IMR-90 (cell line): ENCODE data around the gene PUS7L. TPM values are rescaled to one million over a fixed set of nuclear protein-coding genes. Genes with fewer than 3 reads are reported as not detected.

ENCODE experiments used
- ATAC-seq: fragments of 200-7000 bp; cut with Tn5 transposase; 2 replicates; pipeline ENCODE4 v1.9.1; 2020; ENCODE audit warnings: low read depth, mild to moderate bottlenecking, moderate library complexity
- BruUV-seq: library from RNA; stranded (reverse); fragments of 400-500 nt; replicated peaks from 2 replicates; lab custom pipeline; 2021; lab: Mats Ljungman, UMichigan
- CTCF ChIA-PET: fragments of 300-600 bp; formaldehyde crosslinking; extraction: SDS; loops from one replicate; lab custom pipeline; 2021; ENCODE audit warnings: antibody characterized with exemption; lab: Yijun Ruan, JAX
- POLR2A ChIA-PET: fragments of 300-600 bp; sonication (Branson Sonifier 250); formaldehyde crosslinking; loops from one replicate; lab custom pipeline; 2022; ENCODE audit warnings: antibody characterized with exemption; ENCODE audit not compliant: unreplicated experiment; lab: Charles Lee
- DNase-seq: peaks from one replicate; pipeline ENCODE4 v3.0.0; 2013
- H2AFZ ChIP-seq: replicated peaks from 2 replicates; pipeline ENCODE3; 2013; ENCODE audit warnings: low read length, mild to moderate bottlenecking; ENCODE audit not compliant: poor library complexity
- H2AK5ac ChIP-seq: 2 replicates; pipeline ENCODE4 v1.6.1; 2013; ENCODE audit warnings: low read depth, low read length, inconsistent platforms
- H2AK9ac ChIP-seq: replicated peaks from 2 replicates; pipeline ENCODE3; 2013; ENCODE audit warnings: mild to moderate bottlenecking, low read depth, low read length, moderate library complexity; ENCODE audit not compliant: poor library complexity
- H2BK120ac ChIP-seq: 2 replicates; pipeline ENCODE4 v1.6.1; 2013; ENCODE audit warnings: low read depth, low read length, inconsistent platforms
- H2BK15ac ChIP-seq: 3 replicates; pipeline ENCODE4 v1.6.1; 2013; ENCODE audit warnings: low read depth, low read length, inconsistent platforms
- H2BK20ac ChIP-seq: 2 replicates; pipeline ENCODE4 v1.6.1; 2013; ENCODE audit warnings: low read depth, mild to moderate bottlenecking, inconsistent platforms, low read length, moderate library complexity
- H2BK5ac ChIP-seq: 2 replicates; pipeline ENCODE4 v1.6.1; 2013; ENCODE audit warnings: mild to moderate bottlenecking, low read depth, low read length, inconsistent platforms; ENCODE audit not compliant: poor library complexity, severe bottlenecking
- H3K14ac ChIP-seq: replicated peaks from 2 replicates; pipeline ENCODE4 v1.6.1; 2013; ENCODE audit warnings: low read depth, low read length, inconsistent platforms
- H3K18ac ChIP-seq: 2 replicates; pipeline ENCODE4 v1.6.1; 2013; ENCODE audit warnings: low read depth, low read length, control low read depth
- H3K23ac ChIP-seq: 2 replicates; pipeline ENCODE4 v1.6.1; 2013; ENCODE audit warnings: low read depth, low read length, inconsistent platforms
- H3K27ac ChIP-seq: 2 replicates; pipeline ENCODE4 v1.5.1; 2013; ENCODE audit warnings: mild to moderate bottlenecking, control low read depth, low read length; ENCODE audit not compliant: insufficient read depth
- H3K27me3 ChIP-seq: 2 replicates; pipeline ENCODE4 v1.6.1; 2013; ENCODE audit warnings: low read length; ENCODE audit not compliant: control insufficient read depth, insufficient read depth
- H3K36me3 ChIP-seq: 2 replicates; pipeline ENCODE4 v1.6.1; 2013; ENCODE audit warnings: low read length, mixed read lengths; ENCODE audit not compliant: control insufficient read depth, insufficient read depth
- H3K4ac ChIP-seq: 2 replicates; pipeline ENCODE4 v1.6.1; 2013; ENCODE audit warnings: low read depth, low read length, inconsistent platforms
- H3K4me1 ChIP-seq: 2 replicates; pipeline ENCODE4 v1.6.1; 2013; ENCODE audit warnings: low read length, mixed read lengths; ENCODE audit not compliant: control insufficient read depth, insufficient read depth
- H3K4me2 ChIP-seq: 2 replicates; pipeline ENCODE4 v1.6.1; 2013; ENCODE audit warnings: low read depth, mild to moderate bottlenecking, control low read depth, low read length, moderate library complexity
- H3K4me3 ChIP-seq: 2 replicates; pipeline ENCODE4 v1.5.1; 2013; ENCODE audit warnings: low read depth, mild to moderate bottlenecking, control low read depth, low read length, moderate library complexity; ENCODE audit not compliant: insufficient read depth
- H3K56ac ChIP-seq: 2 replicates; pipeline ENCODE4 v1.6.1; 2013; ENCODE audit warnings: low read length, inconsistent platforms; ENCODE audit not compliant: insufficient read depth; ENCODE audit errors: extremely low read depth
- H3K79me1 ChIP-seq, 2 experiments: 2 replicates each; pipeline ENCODE4 v1.6.1; 2013; ENCODE audit warnings: low read length in 2 of 2, inconsistent platforms in 1 of 2, low read depth in 1 of 2
- H3K9ac ChIP-seq: 2 replicates; pipeline ENCODE4 v1.6.1; 2013; ENCODE audit warnings: low read depth, low read length, control low read depth
- H3K9me1 ChIP-seq: 2 replicates; pipeline ENCODE4 v1.6.1; 2013; ENCODE audit warnings: low read length, inconsistent platforms; ENCODE audit not compliant: insufficient read depth
- H3K9me3 ChIP-seq: 2 replicates; pipeline ENCODE4 v1.6.1; 2013; ENCODE audit warnings: low read length; ENCODE audit not compliant: control insufficient read depth, insufficient read depth
- H4K20me1 ChIP-seq: 2 replicates; pipeline ENCODE4 v1.6.1; 2013; ENCODE audit warnings: low read length, inconsistent platforms; ENCODE audit not compliant: insufficient read depth
- H4K5ac ChIP-seq: 2 replicates; pipeline ENCODE4 v1.6.1; 2013; ENCODE audit warnings: mild to moderate bottlenecking, low read depth, low read length, control low read depth
- H4K8ac ChIP-seq, 2 experiments: 2 replicates each; pipeline ENCODE4 v1.6.1; 2013; ENCODE audit warnings: low read depth in 2 of 2, low read length in 2 of 2, control low read depth in 1 of 2, inconsistent platforms in 1 of 2
- H4K91ac ChIP-seq: 2 replicates; pipeline ENCODE4 v1.6.1; 2013; ENCODE audit warnings: low read depth, low read length, inconsistent platforms; ENCODE audit not compliant: insufficient read depth
- FOS ChIP-seq: fragments of 150-350 bp; IDR thresholded peaks from 2 replicates; pipeline ENCODE4 v1.6.1; 2016; ENCODE audit warnings: low read depth, low read length
- MAFK ChIP-seq: IDR thresholded peaks from 2 replicates; pipeline ENCODE4 v1.6.1; 2012; ENCODE audit warnings: low read depth, low read length, improper control_type of control experiment
- MXI1 ChIP-seq: IDR thresholded peaks from 2 replicates; pipeline ENCODE4 v1.6.1; 2012; ENCODE audit warnings: low read depth, mild to moderate bottlenecking, low read length, moderate library complexity, borderline replicate concordance
- NFE2L2 ChIP-seq: fragments of 150-350 bp; IDR thresholded peaks from 2 replicates; pipeline ENCODE4 v1.6.1; 2016; ENCODE audit warnings: low read depth, mild to moderate bottlenecking, low read length
- SMC3 ChIP-seq: fragments of 150-350 bp; IDR thresholded peaks from 2 replicates; pipeline ENCODE4 v1.6.1; 2016; ENCODE audit warnings: low read depth, mild to moderate bottlenecking, antibody characterized with exemption, low read length, moderate library complexity
- WGBS, 2 experiments: methylation state at CpG; one replicate each; pipeline versions ENCODE4 v1.1.5 to v1.1.7; 2013; ENCODE audit warnings: missing lambda C conversion rate in 2 of 2; ENCODE audit not compliant: insufficient read length in 1 of 2; ENCODE audit errors: extremely low coverage in 2 of 2; 5-methylcytosine and 5-hydroxymethylcytosine counted together
- dilution Hi-C: fragments of 300-500 bp; cut with HindIII; formaldehyde crosslinking; loops from one replicate; pipeline ENCODE4 v1.14.3; 2018; ENCODE audit warnings: low sequenced_read_pairs; ENCODE audit not compliant: unreplicated experiment
- in situ Hi-C: fragments of 300-500 bp; cut with MboI; formaldehyde crosslinking; loops from 3 replicates; pipeline ENCODE4 v1.14.3; 2019; ENCODE audit warnings: low sequenced_read_pairs, inconsistent platforms, mixed read lengths
- intact Hi-C: fragments of 100-400 bp; cut with micrococcal nuclease; formaldehyde crosslinking; loops from 2 replicates; pipeline ENCODE4 v1.10.0; 2022
- polyA plus RNA-seq, 3 experiments: library from polyadenylated mRNA; depleted of rRNA; stranded (reverse); fragments of >200 nt; gene quantifications; 2 replicates each; pipeline ENCODE4 v1.2.3, GENCODE V29; 2012; ENCODE audit warnings: low replicate concordance in 1 of 3
- total RNA-seq: library from RNA; depleted of rRNA; stranded (reverse); fragments of >200 nt; gene quantifications from 2 replicates; pipeline ENCODE4 v1.2.3, GENCODE V29; 2012
- TF ChIP-seq, protein P1 (sequence below): fragments of 150-350 bp; IDR thresholded peaks from 2 replicates; pipeline ENCODE4 v1.6.1; 2016; ENCODE audit warnings: low read depth, mild to moderate bottlenecking, low read length, moderate library complexity, borderline replicate concordance
- TF ChIP-seq, protein P2 (sequence below): conservative IDR thresholded peaks from 2 replicates; pipeline ENCODE4 v1.5.1; 2012; ENCODE audit warnings: mild to moderate bottlenecking, low read depth, low read length, improper control_type of control experiment
- TF ChIP-seq, protein P3 (sequence below): fragments of 150-350 bp; IDR thresholded peaks from 2 replicates; pipeline ENCODE4 v1.6.1; 2017; ENCODE audit warnings: mild to moderate bottlenecking, antibody characterized with exemption, low read length, low read depth

Gene PUS7L
- total and polyA plus RNA-seq, 2 of the 4 experiments (the other 2 are of a cell fraction) = 5.1 to 44.8 TPM

GRCh38 chr12:43733687-43734086 is 24.9 kb downstream of the PUS7L start:
- Histone ChIP-seq H3K27ac (no peak overlapping the region), H2BK120ac (no peak overlapping the region), H2BK15ac (no peak overlapping the region), H3K9me1 (peaks cover 4% of the 10 kb centered on the region), H2AK5ac (no peak overlapping the region), H4K5ac (no peak overlapping the region), H2AFZ (no peak overlapping the region), H3K9ac (no peak overlapping the region), H2BK5ac (no peak overlapping the region), H3K4me3 (no peak overlapping the region), H3K36me3 (peaks cover 7% of the 10 kb centered on the region), H3K56ac (no peak overlapping the region), H4K8ac (no peak overlapping the region), H3K4me1 (no peaks in the 10 kb centered on the region; the same call in 1 of the 2 replicates), H3K18ac (no peak overlapping the region), H2AK9ac (no peak overlapping the region), H3K14ac (no peak overlapping the region), H2BK20ac (no peak overlapping the region), H3K79me1 (peaks cover 0 to 4% of the 10 kb centered on the region in 2 experiments; a peak in 2 of 4 replicates), H3K4me2 (no peak overlapping the region), H4K20me1 (no peaks in the 10 kb centered on the region), H3K27me3 (no peaks in the 10 kb centered on the region), H4K91ac (no peak overlapping the region), H3K4ac (no peak overlapping the region), H3K23ac (no peak overlapping the region), H3K9me3 (no peaks in the 10 kb centered on the region)
- POLR2A ChIA-PET = no interaction called here
- ATAC-seq (no peak), DNase-seq (no peak)
- TF ChIP-seq, protein P1, sequence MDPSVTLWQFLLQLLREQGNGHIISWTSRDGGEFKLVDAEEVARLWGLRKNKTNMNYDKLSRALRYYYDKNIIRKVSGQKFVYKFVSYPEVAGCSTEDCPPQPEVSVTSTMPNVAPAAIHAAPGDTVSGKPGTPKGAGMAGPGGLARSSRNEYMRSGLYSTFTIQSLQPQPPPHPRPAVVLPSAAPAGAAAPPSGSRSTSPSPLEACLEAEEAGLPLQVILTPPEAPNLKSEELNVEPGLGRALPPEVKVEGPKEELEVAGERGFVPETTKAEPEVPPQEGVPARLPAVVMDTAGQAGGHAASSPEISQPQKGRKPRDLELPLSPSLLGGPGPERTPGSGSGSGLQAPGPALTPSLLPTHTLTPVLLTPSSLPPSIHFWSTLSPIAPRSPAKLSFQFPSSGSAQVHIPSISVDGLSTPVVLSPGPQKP = no peak
- TF ChIP-seq MXI1 = no peak
- no peak for TF ChIP-seq SMC3
- TF ChIP-seq FOS = no peak
- TF ChIP-seq, protein P2, sequence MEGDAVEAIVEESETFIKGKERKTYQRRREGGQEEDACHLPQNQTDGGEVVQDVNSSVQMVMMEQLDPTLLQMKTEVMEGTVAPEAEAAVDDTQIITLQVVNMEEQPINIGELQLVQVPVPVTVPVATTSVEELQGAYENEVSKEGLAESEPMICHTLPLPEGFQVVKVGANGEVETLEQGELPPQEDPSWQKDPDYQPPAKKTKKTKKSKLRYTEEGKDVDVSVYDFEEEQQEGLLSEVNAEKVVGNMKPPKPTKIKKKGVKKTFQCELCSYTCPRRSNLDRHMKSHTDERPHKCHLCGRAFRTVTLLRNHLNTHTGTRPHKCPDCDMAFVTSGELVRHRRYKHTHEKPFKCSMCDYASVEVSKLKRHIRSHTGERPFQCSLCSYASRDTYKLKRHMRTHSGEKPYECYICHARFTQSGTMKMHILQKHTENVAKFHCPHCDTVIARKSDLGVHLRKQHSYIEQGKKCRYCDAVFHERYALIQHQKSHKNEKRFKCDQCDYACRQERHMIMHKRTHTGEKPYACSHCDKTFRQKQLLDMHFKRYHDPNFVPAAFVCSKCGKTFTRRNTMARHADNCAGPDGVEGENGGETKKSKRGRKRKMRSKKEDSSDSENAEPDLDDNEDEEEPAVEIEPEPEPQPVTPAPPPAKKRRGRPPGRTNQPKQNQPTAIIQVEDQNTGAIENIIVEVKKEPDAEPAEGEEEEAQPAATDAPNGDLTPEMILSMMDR = no peak
- no peak for TF ChIP-seq NFE2L2
- TF ChIP-seq MAFK = no peak
- TF ChIP-seq, protein P3, sequence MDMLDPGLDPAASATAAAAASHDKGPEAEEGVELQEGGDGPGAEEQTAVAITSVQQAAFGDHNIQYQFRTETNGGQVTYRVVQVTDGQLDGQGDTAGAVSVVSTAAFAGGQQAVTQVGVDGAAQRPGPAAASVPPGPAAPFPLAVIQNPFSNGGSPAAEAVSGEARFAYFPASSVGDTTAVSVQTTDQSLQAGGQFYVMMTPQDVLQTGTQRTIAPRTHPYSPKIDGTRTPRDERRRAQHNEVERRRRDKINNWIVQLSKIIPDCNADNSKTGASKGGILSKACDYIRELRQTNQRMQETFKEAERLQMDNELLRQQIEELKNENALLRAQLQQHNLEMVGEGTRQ = no peak
- no CpG with 5 or more reads among the region's 3 CpGs for WGBS, 2 experiments
- BruUV-seq = no TSS peak
- CTCF ChIA-PET = interaction anchor here (0.9 kb wide), 1 partner anchor 289 kb away, joined by 3 read pairs; no protein-coding TSS in a partner anchor
- dilution Hi-C loops (no loop called here), intact Hi-C loops (loop anchor here (5.0 kb wide), 1 partner anchor 286 kb away; no protein-coding TSS in a partner anchor), in situ Hi-C loops (no loop called here)
